ENCODE results near the gene UTP25. TPM values are rescaled to one million over a fixed set of nuclear protein-coding genes. Genes with fewer than 3 reads are reported as not detected.

The UTP25 gene
- total RNA-seq, 4 donors from 2014 or later: 6.6 to 18.5 (median 9.2) TPM

DNA sequence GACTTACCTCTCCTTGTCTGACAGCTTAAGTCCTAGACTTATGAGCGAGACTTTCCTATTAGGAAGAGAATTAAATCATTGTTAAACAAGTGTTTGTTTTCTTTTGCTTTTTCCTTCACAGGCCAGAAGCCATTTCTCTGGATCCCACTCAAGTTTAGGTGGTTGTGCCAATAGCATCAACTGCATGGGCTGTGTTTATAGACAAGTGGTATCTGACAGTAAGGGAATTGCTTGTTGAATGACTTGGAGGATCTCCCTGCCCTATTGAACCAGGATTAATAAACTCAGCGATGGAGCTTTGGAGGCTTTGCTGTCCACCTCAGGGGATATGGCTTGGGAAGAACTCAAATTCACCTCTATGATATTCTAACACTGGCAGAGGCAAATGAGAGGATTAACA is 43.7 kb downstream of the UTP25 start:
- ATAC-seq (ENCODE audit: low FRiP score) (no peak), DNase-seq (ENCODE audit: low spot score) (no peak)
- TF ChIP-seq, protein P1, sequence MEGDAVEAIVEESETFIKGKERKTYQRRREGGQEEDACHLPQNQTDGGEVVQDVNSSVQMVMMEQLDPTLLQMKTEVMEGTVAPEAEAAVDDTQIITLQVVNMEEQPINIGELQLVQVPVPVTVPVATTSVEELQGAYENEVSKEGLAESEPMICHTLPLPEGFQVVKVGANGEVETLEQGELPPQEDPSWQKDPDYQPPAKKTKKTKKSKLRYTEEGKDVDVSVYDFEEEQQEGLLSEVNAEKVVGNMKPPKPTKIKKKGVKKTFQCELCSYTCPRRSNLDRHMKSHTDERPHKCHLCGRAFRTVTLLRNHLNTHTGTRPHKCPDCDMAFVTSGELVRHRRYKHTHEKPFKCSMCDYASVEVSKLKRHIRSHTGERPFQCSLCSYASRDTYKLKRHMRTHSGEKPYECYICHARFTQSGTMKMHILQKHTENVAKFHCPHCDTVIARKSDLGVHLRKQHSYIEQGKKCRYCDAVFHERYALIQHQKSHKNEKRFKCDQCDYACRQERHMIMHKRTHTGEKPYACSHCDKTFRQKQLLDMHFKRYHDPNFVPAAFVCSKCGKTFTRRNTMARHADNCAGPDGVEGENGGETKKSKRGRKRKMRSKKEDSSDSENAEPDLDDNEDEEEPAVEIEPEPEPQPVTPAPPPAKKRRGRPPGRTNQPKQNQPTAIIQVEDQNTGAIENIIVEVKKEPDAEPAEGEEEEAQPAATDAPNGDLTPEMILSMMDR (IDR thresholded peaks at IDR 0.05): no peak

DNA sequence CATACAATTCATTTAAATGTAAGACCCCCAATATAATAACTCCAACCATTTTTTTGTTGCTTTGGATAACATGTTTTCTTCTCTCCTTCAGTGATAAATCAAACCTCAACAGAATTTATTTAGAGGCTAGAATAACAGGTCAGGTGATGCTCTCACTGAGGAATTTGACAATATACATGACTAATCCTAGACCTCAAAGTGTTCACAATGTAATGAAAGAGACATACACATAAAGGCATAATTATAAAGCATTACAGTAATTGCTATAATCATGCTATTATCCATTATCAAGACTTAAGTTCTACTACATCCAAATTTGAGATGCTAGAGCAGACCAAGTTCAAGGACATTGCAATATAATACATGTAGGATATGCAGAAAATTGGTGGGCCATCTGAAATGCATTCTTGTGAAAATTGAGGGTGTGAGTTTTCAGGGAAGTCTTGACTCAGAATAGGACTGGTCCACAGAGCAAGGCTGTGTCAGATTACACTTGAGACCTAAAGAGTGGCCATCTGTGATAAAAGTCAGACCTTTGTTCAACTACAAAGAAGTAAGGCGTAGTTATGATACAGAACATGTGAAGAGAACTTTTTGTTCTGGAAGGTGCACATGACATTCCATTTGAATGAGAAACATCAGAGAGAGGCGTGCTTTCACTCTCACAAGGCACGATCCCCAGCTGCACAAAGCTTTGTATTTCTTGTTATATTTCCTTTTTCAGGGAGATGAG is 45.5 kb downstream of the UTP25 start:
- DNase-seq (ENCODE audit: low spot score) (no peak), ATAC-seq (ENCODE audit: low FRiP score) (no peak)
- TF ChIP-seq, protein P1 (IDR thresholded peaks at IDR 0.05): no peak

DNA sequence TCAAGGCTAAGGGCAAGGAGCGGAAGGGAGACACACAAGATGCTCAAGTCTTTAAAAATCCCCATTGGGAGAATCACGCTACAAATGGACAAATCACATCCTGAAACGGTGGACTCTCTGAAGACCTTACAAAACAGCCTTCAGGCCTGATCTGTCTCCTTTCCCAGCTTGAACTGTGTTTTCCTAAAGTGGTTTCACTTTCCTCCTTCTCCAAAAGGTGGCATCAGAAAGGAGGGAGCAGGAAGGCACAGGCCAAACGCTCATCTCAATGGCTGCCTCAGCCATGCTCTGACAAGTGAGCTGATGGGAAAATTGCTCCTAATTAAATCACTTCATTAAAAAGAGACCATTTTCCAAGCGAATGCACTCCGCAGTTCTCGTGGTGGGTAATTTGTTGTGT is 47.7 kb downstream of the UTP25 start:
- ATAC-seq (ENCODE audit: low FRiP score) (no peak), DNase-seq (ENCODE audit: low spot score) (no peak)
- TF ChIP-seq, protein P1 (IDR thresholded peaks at IDR 0.05): no peak

DNA sequence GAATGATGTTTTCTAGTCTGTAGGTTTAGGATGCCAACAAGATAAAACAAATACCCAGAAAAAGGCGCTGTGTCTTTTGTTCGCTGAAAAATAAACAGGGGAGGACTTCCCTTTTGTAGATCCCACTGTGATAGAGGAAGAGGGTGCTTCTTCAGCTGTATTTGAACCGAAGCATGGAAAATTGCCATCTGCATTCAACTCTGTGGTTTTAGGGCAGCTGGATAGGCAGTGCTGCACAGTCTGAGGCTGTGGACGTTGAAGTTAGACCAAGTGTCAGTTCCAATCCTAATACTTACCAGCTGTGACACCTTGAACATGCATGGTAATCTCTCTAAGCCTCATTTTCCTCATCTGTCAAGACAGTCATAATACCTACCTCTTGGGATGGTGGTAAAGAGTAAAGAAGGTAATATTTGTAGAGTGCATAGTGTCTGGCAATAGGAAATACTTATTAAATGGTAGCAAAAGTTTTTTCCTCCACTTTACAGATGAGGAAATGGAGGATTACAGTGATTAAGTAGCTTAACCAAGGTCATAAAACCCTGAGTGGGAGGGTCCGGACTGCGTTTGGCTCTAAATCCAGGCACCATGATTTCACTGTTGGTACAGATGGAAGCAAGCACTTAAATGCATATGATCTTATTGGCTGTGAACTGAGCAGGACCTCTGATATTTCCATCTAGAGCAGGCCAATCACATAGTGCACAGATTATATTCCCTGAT is 48.5 kb downstream of the UTP25 start:
- DNase-seq (ENCODE audit: low spot score) (no peak), ATAC-seq (ENCODE audit: low FRiP score) (no peak)
- TF ChIP-seq, protein P1 (IDR thresholded peaks at IDR 0.05): no peak

DNA sequence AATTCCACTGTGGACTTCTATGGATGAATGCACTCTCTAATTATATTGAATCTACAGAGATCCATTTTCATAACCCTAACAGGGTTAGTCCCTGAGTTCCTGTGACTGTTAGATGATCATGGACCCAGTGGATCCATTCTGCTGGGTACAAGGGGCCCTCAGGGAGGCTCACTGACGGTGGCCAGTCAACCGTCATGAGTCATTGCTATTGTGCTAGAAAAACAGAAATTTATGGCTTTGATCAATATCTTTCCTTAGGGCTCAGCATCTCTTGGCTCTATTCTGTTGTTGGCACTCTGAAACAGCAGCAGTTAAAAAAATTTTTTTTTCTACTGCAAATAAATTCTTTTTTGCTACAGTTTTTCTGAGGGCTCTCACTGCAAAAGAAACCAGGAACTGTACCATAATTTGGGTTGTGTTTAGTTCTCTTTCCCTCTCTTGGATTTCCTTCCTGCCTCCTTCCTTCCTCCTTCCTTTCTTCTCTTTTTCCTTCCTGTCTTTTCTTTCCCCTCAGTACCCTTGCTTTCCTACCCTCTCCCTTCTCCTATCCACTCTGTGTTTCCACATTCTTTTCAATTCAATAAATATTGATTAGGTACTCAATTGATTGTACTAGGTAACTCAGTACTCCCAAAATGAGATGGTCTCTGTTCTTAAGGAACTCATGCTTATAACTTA is 49.5 kb downstream of the UTP25 start:
- DNase-seq (ENCODE audit: low spot score) (no peak), ATAC-seq (ENCODE audit: low FRiP score) (no peak)
- TF ChIP-seq, protein P1 (IDR thresholded peaks at IDR 0.05): no peak

DNA sequence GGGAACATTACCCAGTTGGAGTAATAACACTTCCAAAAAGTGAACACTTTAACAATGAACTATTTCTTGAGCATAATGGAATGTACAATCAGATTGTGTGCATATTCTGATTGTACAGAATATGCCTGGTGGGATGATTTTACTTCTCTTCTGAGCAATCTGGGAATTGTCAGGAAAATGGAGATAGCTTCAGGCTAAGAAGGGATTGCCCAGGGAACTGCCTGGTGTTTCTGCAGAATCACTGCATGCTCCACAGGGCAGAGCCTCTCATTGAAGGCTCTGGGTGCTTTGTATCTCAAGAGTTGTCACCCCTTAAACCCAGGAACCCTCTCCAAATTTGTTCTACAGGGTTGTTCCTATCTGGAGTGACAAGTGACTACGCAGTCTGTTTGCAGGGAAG is 51.2 kb downstream of the UTP25 start:
- TF ChIP-seq, protein P1 (IDR thresholded peaks at IDR 0.05): no peak
- no peak for DNase-seq (ENCODE audit: low spot score)

More for the DNA sequence above, 51.2 kb downstream of the UTP25 start:
- ATAC-seq (ENCODE audit: low FRiP score): no peak

All from omental fat pad (tissue), 4 donors.